HCT116 (cell line): Measurements from ENCODE around the gene SEMA3F.

Experiments
- ATF3 ChIP-seq: IDR thresholded peaks from 2 replicates; pipeline ENCODE4 v1.6.1; 2012
- CEBPB ChIP-seq: IDR thresholded peaks from 2 replicates; pipeline ENCODE4 v1.6.1; 2012; ENCODE audit warnings: low read depth
- CTCF ChIP-seq, 3 experiments: fragments of 200-600 bp in 1 of 3; sonication (generic) in 1 of 3; IDR thresholded peaks in 2 of 3; conservative IDR thresholded peaks in 1 of 3; 2 replicates each; pipeline ENCODE4 v1.5.1; 2012 to 2017; ENCODE audit warnings: low read depth in 2 of 3, low read length in 2 of 3, antibody characterized with exemption in 1 of 3, borderline replicate concordance in 1 of 3, control low read depth in 1 of 3, mild to moderate bottlenecking in 1 of 3, mixed read lengths in 1 of 3, mixed run types in 1 of 3, moderate library complexity in 1 of 3; ENCODE audit not compliant: insufficient read depth in 1 of 3
- EZH2 ChIP-seq: fragments of 200-600 bp; sonication (generic); IDR thresholded peaks from 2 replicates; pipeline ENCODE4 v1.6.1; 2017; ENCODE audit warnings: antibody characterized with exemption, mixed run types
- EZH2phosphoT487 ChIP-seq: fragments of 200-600 bp; IDR thresholded peaks from 2 replicates; pipeline ENCODE4 v1.6.1; 2018; ENCODE audit warnings: antibody characterized with exemption, borderline replicate concordance
- FOSL1 ChIP-seq: IDR thresholded peaks from 2 replicates; pipeline ENCODE4 v1.6.1; 2012; ENCODE audit warnings: low read depth
- JUND ChIP-seq: IDR thresholded peaks from 2 replicates; pipeline ENCODE4 v1.6.1; 2012
- MAX ChIP-seq: IDR thresholded peaks from 2 replicates; pipeline ENCODE4 v1.6.1; 2012
- POLR2A ChIP-seq: IDR thresholded peaks from 2 replicates; pipeline ENCODE4 v1.7.0; 2011; ENCODE audit warnings: borderline replicate concordance; ENCODE audit not compliant: insufficient read depth, insufficient read length; ENCODE audit errors: extremely low read depth
- SP1 ChIP-seq: IDR thresholded peaks from 2 replicates; pipeline ENCODE4 v1.6.1; 2012; ENCODE audit warnings: low read depth
- TCF7L2 ChIP-seq: IDR thresholded peaks from 2 replicates; pipeline ENCODE4 v1.7.0; 2011; ENCODE audit warnings: borderline replicate concordance, inconsistent platforms; ENCODE audit not compliant: insufficient read depth, insufficient read length; ENCODE audit errors: extremely low read depth
- YY1 ChIP-seq: IDR thresholded peaks from 2 replicates; pipeline ENCODE4 v1.6.1; 2011; ENCODE audit warnings: low read length, low read depth, moderate library complexity, mild to moderate bottlenecking; ENCODE audit not compliant: insufficient replicate concordance; ENCODE audit errors: extremely low read depth
- ZBTB33 ChIP-seq: IDR thresholded peaks from 2 replicates; pipeline ENCODE4 v1.6.1; 2011; ENCODE audit warnings: mild to moderate bottlenecking, low read length, moderate library complexity; ENCODE audit not compliant: insufficient replicate concordance; ENCODE audit errors: extremely low read depth
- ZNF274 ChIP-seq: fragments of 200-500 bp; sonication (Bioruptor generic); IDR thresholded peaks from 2 replicates; pipeline ENCODE4 v1.6.1; 2014; ENCODE audit warnings: mild to moderate bottlenecking, low read depth, low read length, inconsistent platforms

GRCh38 chr3:50220109-50220508 is 65.0 kb downstream of the SEMA3F start:
- no peak for TF ChIP-seq CTCF (IDR thresholded peaks at IDR 0.05 in 2 of 3, conservative IDR thresholded peaks at IDR 0.05 in 1 of 3; ENCODE audit: borderline replicate concordance in 1 of 3, insufficient read depth in 1 of 3, low read depth in 2 of 3, low read length in 2 of 3)
- TF ChIP-seq MAX = no peak
- no peak for TF ChIP-seq ZBTB33
- TF ChIP-seq ATF3 = no peak
- no peak for TF ChIP-seq TCF7L2
- no peak for TF ChIP-seq EZH2
- TF ChIP-seq POLR2A = no peak
- TF ChIP-seq FOSL1 = no peak
- no peak for TF ChIP-seq ZNF274
- no peak for TF ChIP-seq CEBPB
- TF ChIP-seq YY1 = no peak
- no peak for TF ChIP-seq JUND
- TF ChIP-seq EZH2phosphoT487 = no peak
- no peak for TF ChIP-seq SP1
